Neuronal stem cell (in vitro differentiated cells): ENCODE data around the gene ARHGAP25.

Source experiments
- DNase-seq: peaks from one replicate; pipeline ENCODE4 v3.0.0-alpha.2; 2013; ENCODE audit warnings: low spot score
- H2AFZ ChIP-seq: one replicate; pipeline ENCODE4 v1.6.1; 2013; ENCODE audit warnings: mild to moderate bottlenecking, low read length, inconsistent platforms
- H2AK5ac ChIP-seq: 2 replicates; pipeline ENCODE4 v1.6.1; 2013; ENCODE audit warnings: low read depth, mild to moderate bottlenecking, inconsistent platforms, low read length, moderate library complexity, mixed read lengths
- H2BK120ac ChIP-seq: 2 replicates; pipeline ENCODE4 v1.6.1; 2013; ENCODE audit warnings: low read depth, mild to moderate bottlenecking, inconsistent platforms, low read length, moderate library complexity, mixed read lengths
- H2BK12ac ChIP-seq: one replicate; pipeline ENCODE4 v1.6.1; 2013; ENCODE audit warnings: low read length, inconsistent platforms
- H2BK15ac ChIP-seq: 2 replicates; pipeline ENCODE4 v1.6.1; 2013; ENCODE audit warnings: mild to moderate bottlenecking, low read length, inconsistent platforms, mixed read lengths
- H2BK5ac ChIP-seq: one replicate; pipeline ENCODE4 v1.6.1; 2013; ENCODE audit warnings: inconsistent platforms, mild to moderate bottlenecking, low read length, moderate library complexity
- H3K14ac ChIP-seq: one replicate; pipeline ENCODE4 v1.6.1; 2013; ENCODE audit warnings: low read length, inconsistent platforms
- H3K18ac ChIP-seq: 2 replicates; pipeline ENCODE4 v1.6.1; 2013; ENCODE audit warnings: low read length, inconsistent platforms
- H3K23ac ChIP-seq: 2 replicates; pipeline ENCODE4 v1.6.1; 2013; ENCODE audit warnings: low read depth, mild to moderate bottlenecking, mixed read lengths, low read length, inconsistent platforms; ENCODE audit not compliant: poor library complexity
- H3K27ac ChIP-seq: replicated peaks from 3 replicates; pipeline ENCODE4 v1.5.1; 2013; ENCODE audit warnings: low read length, inconsistent platforms
- H3K27me3 ChIP-seq, 3 experiments: 2 replicates each; pipeline ENCODE4 v1.6.1; 2013; ENCODE audit warnings: low read length in 3 of 3, mild to moderate bottlenecking in 2 of 3, inconsistent platforms in 1 of 3, low read depth in 1 of 3, mixed read lengths in 1 of 3, moderate library complexity in 1 of 3; ENCODE audit not compliant: control insufficient read depth in 3 of 3, insufficient read depth in 3 of 3
- H3K36me3 ChIP-seq, 2 donors: replicated peaks in 1 of 2; 2 replicates each; pipeline ENCODE4 v1.6.1; 2013; ENCODE audit warnings: low read length in 2 of 2; ENCODE audit not compliant: control insufficient read depth in 2 of 2, insufficient read depth in 2 of 2
- H3K4ac ChIP-seq: 2 replicates; pipeline ENCODE4 v1.6.1; 2013; ENCODE audit warnings: inconsistent platforms, mild to moderate bottlenecking, low read length, moderate library complexity
- H3K4me1 ChIP-seq, 2 donors: 1 replicate in 1 of 2; 2 replicates in 1 of 2; pipeline ENCODE4 v1.6.1; 2013; ENCODE audit warnings: low read length in 2 of 2, low read depth in 1 of 2; ENCODE audit not compliant: control insufficient read depth in 2 of 2, insufficient read depth in 1 of 2
- H3K4me2 ChIP-seq: one replicate; pipeline ENCODE4 v1.6.1; 2013; ENCODE audit warnings: mild to moderate bottlenecking, low read length, inconsistent platforms; ENCODE audit not compliant: insufficient read depth, poor library complexity, severe bottlenecking
- H3K4me3 ChIP-seq, 2 donors: 2 replicates each; pipeline ENCODE4 v1.5.1; 2013; ENCODE audit warnings: low read length in 2 of 2, mild to moderate bottlenecking in 2 of 2, inconsistent platforms in 1 of 2, moderate library complexity in 1 of 2
- H3K79me1 ChIP-seq: one replicate; pipeline ENCODE4 v1.6.1; 2013; ENCODE audit warnings: low read depth, mild to moderate bottlenecking, inconsistent platforms, low read length, moderate library complexity
- H3K9ac ChIP-seq: one replicate; pipeline ENCODE4 v1.6.1; 2013; ENCODE audit warnings: mild to moderate bottlenecking, low read depth, low read length, inconsistent platforms; ENCODE audit not compliant: poor library complexity
- H3K9me3 ChIP-seq, 2 donors: replicated peaks in 1 of 2; 2 replicates each; pipeline versions ENCODE3 to v1.6.1; 2013; ENCODE audit warnings: low read length in 2 of 2, mild to moderate bottlenecking in 2 of 2, inconsistent platforms in 1 of 2, low read depth in 1 of 2, mixed read lengths in 1 of 2, moderate library complexity in 1 of 2; ENCODE audit not compliant: control insufficient read depth in 2 of 2, insufficient read depth in 1 of 2
- H4K8ac ChIP-seq: one replicate; pipeline ENCODE4 v1.6.1; 2013; ENCODE audit warnings: low read depth, mild to moderate bottlenecking, inconsistent platforms, low read length, moderate library complexity
- H4K91ac ChIP-seq: one replicate; pipeline ENCODE4 v1.6.1; 2013; ENCODE audit warnings: low read length, low read depth, mild to moderate bottlenecking, inconsistent platforms; ENCODE audit not compliant: poor library complexity
- WGBS, 2 donors: extraction: QIAGEN DNeasy Blood & Tissue Kit; methylation state at CpG; one replicate each; pipeline ENCODE4 v1.1.7; 2013; ENCODE audit warnings: missing lambda C conversion rate in 2 of 2, mixed read lengths in 1 of 2; ENCODE audit not compliant: insufficient read length in 2 of 2, insufficient replicate concordance in 1 of 2; ENCODE audit errors: extremely low coverage in 2 of 2; 5-methylcytosine and 5-hydroxymethylcytosine counted together

Gene ARHGAP25

GRCh38 chr2:68722712-68723111 is 11.9 kb upstream of the ARHGAP25 start:
- H3K9ac ChIP-seq: no peak overlapping the region
- no peak overlapping the region for H2BK15ac ChIP-seq
- H3K9me3 ChIP-seq: no peaks in the 10 kb centered on the region
- H2AK5ac ChIP-seq: no peak overlapping the region
- H3K4me3 ChIP-seq: no peak overlapping the region
- H2BK5ac ChIP-seq: no peak overlapping the region
- no peaks in the 10 kb centered on the region for H3K27me3 ChIP-seq
- H2BK120ac ChIP-seq: no peak overlapping the region
- H3K14ac ChIP-seq: no peak overlapping the region
- no peaks in the 10 kb centered on the region for H3K36me3 ChIP-seq
- H2BK12ac ChIP-seq: no peak overlapping the region
- no peak overlapping the region for H2AFZ ChIP-seq
- DNase-seq: no peak
- H4K91ac ChIP-seq: no peak overlapping the region
- no peak overlapping the region for H3K27ac ChIP-seq
- H3K4me1 ChIP-seq: no peaks in the 10 kb centered on the region
- H4K8ac ChIP-seq: no peak overlapping the region
- no peak overlapping the region for H3K18ac ChIP-seq
- no peak overlapping the region for H3K4me2 ChIP-seq
- WGBS, 2 donors: no CpG with 5 or more reads among the region's 8 CpGs
- no peak overlapping the region for H3K23ac ChIP-seq
- H3K4ac ChIP-seq: no peak overlapping the region
- H3K79me1 ChIP-seq: no peaks in the 10 kb centered on the region

- Histone ChIP-seq H2BK12ac (no peak overlapping the region), H3K4me2 (no peak overlapping the region), H3K18ac (no peak overlapping the region), H3K9me3 (no peaks in the 10 kb centered on the region), H3K14ac (no peak overlapping the region), H3K4me3 (no peak overlapping the region), H2BK15ac (no peak overlapping the region), H3K9ac (no peak overlapping the region), H4K91ac (no peak overlapping the region), H2AFZ (no peak overlapping the region), H3K23ac (no peak overlapping the region), H4K8ac (no peak overlapping the region), H3K4ac (no peak overlapping the region), H2AK5ac (no peak overlapping the region), H3K27me3 (no peaks in the 10 kb centered on the region), H3K36me3 (no peaks in the 10 kb centered on the region), H3K4me1 (no peaks in the 10 kb centered on the region), H3K79me1 (no peaks in the 10 kb centered on the region), H2BK120ac (no peak overlapping the region), H3K27ac (no peak overlapping the region), H2BK5ac (no peak overlapping the region)
- DNase-seq: no peak
- WGBS, 2 donors: no CpG with 5 or more reads among the region's 2 CpGs
Measured at GRCh38 chr2:68723181-68723580, 11.4 kb upstream of the ARHGAP25 start.

- Histone ChIP-seq H3K9ac (no peak overlapping the region), H3K4me1 (no peaks in the 10 kb centered on the region), H4K91ac (no peak overlapping the region), H2AK5ac (no peak overlapping the region), H2AFZ (no peak overlapping the region), H2BK5ac (no peak overlapping the region), H2BK15ac (no peak overlapping the region), H3K27me3 (no peaks in the 10 kb centered on the region), H3K14ac (no peak overlapping the region), H3K9me3 (no peaks in the 10 kb centered on the region), H3K36me3 (no peaks in the 10 kb centered on the region), H3K4me3 (no peak overlapping the region), H3K79me1 (no peaks in the 10 kb centered on the region), H3K4ac (no peak overlapping the region), H3K4me2 (no peak overlapping the region), H3K27ac (no peak overlapping the region), H3K18ac (no peak overlapping the region), H2BK12ac (no peak overlapping the region), H4K8ac (no peak overlapping the region), H3K23ac (no peak overlapping the region), H2BK120ac (no peak overlapping the region)
- no peak for DNase-seq
- no CpG with 5 or more reads among the region's 6 CpGs for WGBS, 2 donors
Measured at GRCh38 chr2:68726100-68726499, 8.5 kb upstream of the ARHGAP25 start.

- no peak overlapping the region for H3K4ac ChIP-seq
- no peaks in the 10 kb centered on the region for H3K36me3 ChIP-seq
- no peaks in the 10 kb centered on the region for H3K9me3 ChIP-seq
- H4K8ac ChIP-seq: no peak overlapping the region
- H3K4me2 ChIP-seq: no peak overlapping the region
- H3K27me3 ChIP-seq: no peaks in the 10 kb centered on the region
- H2BK120ac ChIP-seq: no peak overlapping the region
- DNase-seq: no peak
- no peak overlapping the region for H2BK5ac ChIP-seq
- no peaks in the 10 kb centered on the region for H3K4me1 ChIP-seq
- no peak overlapping the region for H3K27ac ChIP-seq
- H2AFZ ChIP-seq: no peak overlapping the region
- no peaks in the 10 kb centered on the region for H3K79me1 ChIP-seq
- no peak overlapping the region for H3K9ac ChIP-seq
- H3K23ac ChIP-seq: no peak overlapping the region
- H2BK12ac ChIP-seq: no peak overlapping the region
- H2AK5ac ChIP-seq: no peak overlapping the region
- no peak overlapping the region for H3K14ac ChIP-seq
- H3K18ac ChIP-seq: no peak overlapping the region
- no peak overlapping the region for H4K91ac ChIP-seq
- H3K4me3 ChIP-seq: no peak overlapping the region
- no peak overlapping the region for H2BK15ac ChIP-seq
- WGBS, 2 donors: no CpG with 5 or more reads among the region's 11 CpGs
Measured at GRCh38 chr2:68726608-68727367, 7.8 kb upstream of the ARHGAP25 start.
